ENCODE results near the gene KRT5.

GRCh38 chr12:52542785-52543318 lies 22.7 kb upstream of the KRT5 start:
- TF ChIP-seq YY1 (IDR thresholded peaks at IDR 0.05; ENCODE audit: insufficient read depth, insufficient read length), result no peak
- TF ChIP-seq ZNF274 (IDR thresholded peaks at IDR 0.05; ENCODE audit: low read depth, low read length), result no peak
